GM19397 (cell line): Measurements from ENCODE around the gene MAP3K21.

Source experiments
- ATAC-seq: cut with Tn5 transposase; IDR thresholded peaks from one replicate; pipeline ENCODE4 v1.9.1; 2021; ENCODE audit warnings: mild to moderate bottlenecking, moderate library complexity; ENCODE audit not compliant: unreplicated experiment

Gene MAP3K21

GRCh38 chr1:233432916-233433315 is 105.4 kb downstream of the MAP3K21 start:
- ATAC-seq = no peak

- no peak for ATAC-seq
Observed at GRCh38 chr1:233433436-233434210, 106.1 kb downstream of the MAP3K21 start.
